Nephron (organoid): ENCODE measurements around the gene FBXL17.

Experiments used
- H3K27ac Mint-ChIP-seq, 3 experiments: 2 replicates each; pipeline ENCODE4 v1.8.0; 2020; ENCODE audit warnings: mixed read lengths in 3 of 3, mild to moderate bottlenecking in 2 of 3, moderate library complexity in 1 of 3
- H3K27me3 Mint-ChIP-seq: 2 replicates; pipeline ENCODE4 v1.8.0; 2021; ENCODE audit warnings: low read depth, mild to moderate bottlenecking, moderate library complexity, mixed read lengths
- H3K36me3 Mint-ChIP-seq: 2 replicates; pipeline ENCODE4 v1.8.0; 2020; ENCODE audit warnings: low read depth, mixed read lengths
- H3K4me1 Mint-ChIP-seq: 2 replicates; pipeline ENCODE4 v1.8.0; 2020; ENCODE audit warnings: mixed read lengths
- H3K4me3 Mint-ChIP-seq, 3 experiments: 2 replicates each; pipeline ENCODE4 v1.8.0; 2020; ENCODE audit warnings: mild to moderate bottlenecking in 3 of 3, mixed read lengths in 3 of 3, moderate library complexity in 2 of 3
- H3K9me3 Mint-ChIP-seq: 2 replicates; pipeline ENCODE4 v1.8.0; 2020; ENCODE audit warnings: mixed read lengths
- CTCF ChIP-seq, 3 experiments: fragments of 200-600 bp; sonication (generic); IDR thresholded peaks; one replicate each; pipeline ENCODE4 v1.5.0; 2021; ENCODE audit warnings: antibody characterized with exemption in 3 of 3; ENCODE audit not compliant: unreplicated experiment in 3 of 3

FBXL17 gene

DNA sequence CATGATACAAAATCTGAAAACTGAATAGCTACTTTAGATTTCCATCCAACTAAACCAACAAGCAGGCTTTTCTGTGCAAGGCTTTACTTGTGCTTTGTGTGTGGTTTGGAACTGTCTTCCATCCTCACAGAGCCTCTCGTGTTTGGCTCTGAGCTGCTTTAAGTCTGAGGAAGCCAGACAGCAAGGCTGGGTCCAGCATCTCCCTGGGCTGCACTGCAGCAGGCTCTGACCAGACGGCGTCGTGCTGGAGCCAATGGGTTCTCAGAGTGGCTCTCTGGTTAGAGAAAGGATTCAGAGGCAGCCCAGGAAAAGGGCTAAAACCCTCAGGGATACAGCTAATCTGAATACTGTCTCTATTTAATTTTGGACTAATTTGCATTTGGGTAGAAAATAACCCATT lies 503.2 kb downstream of the FBXL17 start:
- no peak for TF ChIP-seq CTCF (IDR thresholded peaks at IDR 0.05; ENCODE audit: unreplicated experiment in 3 of 3)
- Mint-ChIP-seq H3K27ac (no peak overlapping the region), H3K9me3 (no peaks in the 10 kb centered on the region), H3K4me1 (peaks cover 18% of the 10 kb centered on the region), H3K27me3 (peaks cover 7% of the 10 kb centered on the region), H3K4me3 (no peak overlapping the region), H3K36me3 (peaks cover 4% of the 10 kb centered on the region)

GRCh38 chr5:107876906-107877305 lies 505.0 kb downstream of the FBXL17 start:
- TF ChIP-seq CTCF (IDR thresholded peaks at IDR 0.05; ENCODE audit: unreplicated experiment in 3 of 3) = no peak
- H3K27ac Mint-ChIP-seq = no peak overlapping the region

GRCh38 chr5:107876261-107876660 lies 505.6 kb downstream of the FBXL17 start:
- TF ChIP-seq CTCF (IDR thresholded peaks at IDR 0.05; ENCODE audit: unreplicated experiment in 3 of 3) = no peak
- Mint-ChIP-seq H3K4me3 (no peak overlapping the region), H3K36me3 (peaks cover 4% of the 10 kb centered on the region), H3K9me3 (no peaks in the 10 kb centered on the region), H3K27me3 (peaks cover 7% of the 10 kb centered on the region), H3K4me1 (peaks cover 28% of the 10 kb centered on the region), H3K27ac (peak overlapping the region in 2 of 3 experiments; percentile 37 to 38)

More at GRCh38 chr5:107876906-107877305, 505.0 kb downstream of the FBXL17 start:
- Mint-ChIP-seq H3K4me3 (no peak overlapping the region), H3K36me3 (peaks cover 4% of the 10 kb centered on the region), H3K9me3 (no peaks in the 10 kb centered on the region), H3K27me3 (peaks cover 7% of the 10 kb centered on the region), H3K4me1 (peaks cover 28% of the 10 kb centered on the region)

DNA sequence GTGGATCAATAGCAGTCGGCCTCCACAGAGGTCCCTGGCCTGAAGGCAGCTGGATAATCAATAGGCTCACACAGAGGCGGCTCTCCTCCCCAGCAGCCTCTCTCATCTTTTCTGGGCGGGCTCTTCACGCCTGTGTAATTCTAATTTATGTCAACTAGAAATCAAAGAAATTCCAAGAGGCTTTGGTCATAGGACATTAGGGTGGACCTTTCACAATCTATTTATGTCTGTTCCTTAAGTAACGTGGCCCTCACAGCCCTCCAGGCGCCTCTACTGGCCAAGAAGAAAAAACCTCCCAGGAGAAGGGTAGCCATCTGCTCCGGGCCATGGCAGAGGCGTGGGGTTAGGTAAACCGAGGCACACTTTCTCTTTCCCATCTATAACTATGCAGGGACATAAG lies 506.1 kb downstream of the FBXL17 start:
- TF ChIP-seq CTCF (IDR thresholded peaks at IDR 0.05; ENCODE audit: unreplicated experiment in 3 of 3) = peak in 2 of 3 experiments; percentile 14 to 27
- Mint-ChIP-seq H3K36me3 (peaks cover 4% of the 10 kb centered on the region), H3K9me3 (no peaks in the 10 kb centered on the region), H3K4me1 (peaks cover 28% of the 10 kb centered on the region), H3K27me3 (peaks cover 7% of the 10 kb centered on the region), H3K27ac (peak overlapping the region in 1 of 3 experiments; percentile 37), H3K4me3 (no peak overlapping the region)

DNA sequence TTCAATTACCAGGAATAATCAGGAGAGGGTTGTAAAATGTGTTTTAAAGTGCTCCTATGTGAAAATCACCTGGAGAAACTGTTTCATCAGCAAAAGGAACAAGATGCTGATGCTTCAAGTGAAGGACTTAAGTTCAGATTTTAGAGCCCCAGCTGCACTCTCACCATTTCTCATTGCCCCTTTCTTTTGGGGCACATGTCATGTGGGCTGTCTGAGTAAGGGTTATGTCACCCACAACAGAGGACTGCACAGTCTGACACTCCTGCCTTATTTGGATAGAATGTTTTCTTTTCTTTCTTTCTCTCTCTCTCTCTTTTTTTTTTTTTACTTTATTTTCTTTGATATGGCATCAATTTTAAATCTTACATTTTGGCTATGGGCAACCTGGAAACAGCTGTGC lies 507.1 kb downstream of the FBXL17 start:
- TF ChIP-seq CTCF (IDR thresholded peaks at IDR 0.05; ENCODE audit: unreplicated experiment in 3 of 3) = no peak
- no peak overlapping the region for H3K27ac Mint-ChIP-seq
- no peaks in the 10 kb centered on the region for H3K9me3 Mint-ChIP-seq
- peaks cover 30% of the 10 kb centered on the region for H3K4me1 Mint-ChIP-seq
- no peak overlapping the region for H3K4me3 Mint-ChIP-seq
- H3K27me3 Mint-ChIP-seq = peaks cover 7% of the 10 kb centered on the region
- H3K36me3 Mint-ChIP-seq = peaks cover 4% of the 10 kb centered on the region

DNA sequence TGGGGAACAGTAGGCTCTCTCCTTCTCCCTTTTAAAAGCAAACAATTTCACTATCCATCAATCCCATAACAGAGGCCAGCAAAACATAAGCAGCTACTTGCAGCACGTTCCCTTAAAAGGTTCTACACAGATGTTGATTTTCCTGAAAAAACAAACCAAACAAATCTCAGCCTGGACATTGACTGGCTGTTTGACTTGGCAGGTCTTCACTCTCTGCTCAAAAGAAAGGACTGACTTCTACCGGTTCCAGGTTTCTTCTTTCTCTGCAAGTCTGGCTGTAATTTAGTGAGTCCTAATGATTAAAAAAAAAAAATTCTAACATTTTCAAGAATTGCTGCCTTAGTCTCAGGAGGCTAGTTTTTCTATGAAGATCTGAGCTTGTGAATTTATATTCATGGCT lies 508.0 kb downstream of the FBXL17 start:
- Mint-ChIP-seq H3K27me3 (peaks cover 7% of the 10 kb centered on the region), H3K9me3 (no peaks in the 10 kb centered on the region), H3K27ac (no peak overlapping the region), H3K36me3 (no peaks in the 10 kb centered on the region), H3K4me3 (no peak overlapping the region), H3K4me1 (peaks cover 34% of the 10 kb centered on the region)
- no peak for TF ChIP-seq CTCF (IDR thresholded peaks at IDR 0.05; ENCODE audit: unreplicated experiment in 3 of 3)
